ENCODE results near the gene RALBP1.

Gene RALBP1

GRCh38 chr18:9494778-9495331 is 19.5 kb downstream of the RALBP1 start:
- H3K4me1 ChIP-seq (ENCODE audit: control insufficient read depth, insufficient read depth, low read length): no peaks in the 10 kb centered on the region
- no peaks in the 10 kb centered on the region for H3K27me3 ChIP-seq (ENCODE audit: control insufficient read depth, insufficient read depth, low read length)
- H3K4me3 ChIP-seq (ENCODE audit: low read length): no peak overlapping the region
- no peak overlapping the region for H3K9ac ChIP-seq (ENCODE audit: low read length)
- H3K36me3 ChIP-seq (ENCODE audit: control insufficient read depth, insufficient read depth, low read length): no peaks in the 10 kb centered on the region
- H3K9me3 ChIP-seq (ENCODE audit: control insufficient read depth, low read length): no peaks in the 10 kb centered on the region

DNA sequence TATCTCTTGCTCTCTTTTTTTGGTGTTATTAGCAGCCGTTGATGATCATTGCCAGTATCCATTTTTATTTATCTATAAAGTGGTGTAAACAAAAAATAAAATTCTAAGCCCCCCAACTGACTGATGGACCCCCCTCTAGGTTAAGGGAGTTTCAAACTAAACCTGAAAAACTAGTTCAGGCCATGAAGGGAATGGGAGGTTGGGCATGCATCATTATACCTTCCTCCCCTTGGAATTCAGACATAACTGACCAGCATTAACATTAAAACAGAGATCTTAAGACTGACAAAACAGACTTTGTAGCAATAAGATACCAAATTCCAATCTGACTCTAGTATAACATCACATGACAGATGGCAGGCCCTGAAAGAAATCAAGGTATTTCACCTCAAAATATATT is 20.2 kb downstream of the RALBP1 start:
- H3K9me3 ChIP-seq (ENCODE audit: control insufficient read depth, low read length): no peaks in the 10 kb centered on the region
- no peaks in the 10 kb centered on the region for H3K36me3 ChIP-seq (ENCODE audit: control insufficient read depth, insufficient read depth, low read length)
- no peak overlapping the region for H3K4me3 ChIP-seq (ENCODE audit: low read length)
- H3K9ac ChIP-seq (ENCODE audit: low read length): no peak overlapping the region
- no peaks in the 10 kb centered on the region for H3K27me3 ChIP-seq (ENCODE audit: control insufficient read depth, insufficient read depth, low read length)
- no peaks in the 10 kb centered on the region for H3K4me1 ChIP-seq (ENCODE audit: control insufficient read depth, insufficient read depth, low read length)

DNA sequence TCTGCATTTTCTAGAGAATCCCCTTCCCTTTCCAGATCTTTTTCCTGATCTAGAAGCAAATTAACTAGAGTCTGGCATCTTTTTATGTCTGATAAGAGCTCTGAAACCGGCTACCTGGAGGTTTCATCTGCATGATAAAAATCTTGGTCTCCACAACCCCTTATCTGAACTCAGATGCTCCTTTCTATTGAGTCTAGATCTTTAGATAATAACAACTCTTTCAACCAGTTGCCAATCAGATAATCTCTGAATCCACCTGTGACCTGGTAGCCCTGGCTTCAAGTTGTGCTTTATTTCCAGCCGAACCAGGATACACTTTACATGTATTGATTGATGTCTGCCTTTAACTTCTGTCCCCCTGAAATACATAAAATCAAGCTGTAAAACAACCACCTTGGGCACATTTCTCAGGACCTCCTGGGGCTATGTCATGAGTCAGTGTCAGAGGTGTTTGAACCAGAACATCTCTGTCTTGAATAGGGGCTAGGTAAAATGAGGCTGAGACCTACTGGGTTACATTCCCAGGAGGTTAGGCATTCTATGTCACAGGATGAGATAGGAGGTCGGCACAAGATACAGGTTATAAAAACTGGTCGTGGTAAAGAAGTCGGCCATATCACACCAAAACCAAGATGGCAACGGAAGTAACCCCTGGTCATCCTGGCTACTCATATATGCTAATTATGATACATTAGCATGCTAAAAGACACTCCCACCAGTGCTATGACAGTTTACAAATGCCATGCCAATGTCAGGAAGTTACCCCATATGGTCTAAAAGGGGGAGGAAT is 20.8 kb downstream of the RALBP1 start:
- Histone ChIP-seq H3K4me3 (ENCODE audit: low read length) (no peak overlapping the region), H3K27me3 (ENCODE audit: control insufficient read depth, insufficient read depth, low read length) (no peaks in the 10 kb centered on the region), H3K9me3 (ENCODE audit: control insufficient read depth, low read length) (no peaks in the 10 kb centered on the region), H3K4me1 (ENCODE audit: control insufficient read depth, insufficient read depth, low read length) (no peaks in the 10 kb centered on the region), H3K9ac (ENCODE audit: low read length) (no peak overlapping the region), H3K36me3 (ENCODE audit: control insufficient read depth, insufficient read depth, low read length) (no peaks in the 10 kb centered on the region)

DNA sequence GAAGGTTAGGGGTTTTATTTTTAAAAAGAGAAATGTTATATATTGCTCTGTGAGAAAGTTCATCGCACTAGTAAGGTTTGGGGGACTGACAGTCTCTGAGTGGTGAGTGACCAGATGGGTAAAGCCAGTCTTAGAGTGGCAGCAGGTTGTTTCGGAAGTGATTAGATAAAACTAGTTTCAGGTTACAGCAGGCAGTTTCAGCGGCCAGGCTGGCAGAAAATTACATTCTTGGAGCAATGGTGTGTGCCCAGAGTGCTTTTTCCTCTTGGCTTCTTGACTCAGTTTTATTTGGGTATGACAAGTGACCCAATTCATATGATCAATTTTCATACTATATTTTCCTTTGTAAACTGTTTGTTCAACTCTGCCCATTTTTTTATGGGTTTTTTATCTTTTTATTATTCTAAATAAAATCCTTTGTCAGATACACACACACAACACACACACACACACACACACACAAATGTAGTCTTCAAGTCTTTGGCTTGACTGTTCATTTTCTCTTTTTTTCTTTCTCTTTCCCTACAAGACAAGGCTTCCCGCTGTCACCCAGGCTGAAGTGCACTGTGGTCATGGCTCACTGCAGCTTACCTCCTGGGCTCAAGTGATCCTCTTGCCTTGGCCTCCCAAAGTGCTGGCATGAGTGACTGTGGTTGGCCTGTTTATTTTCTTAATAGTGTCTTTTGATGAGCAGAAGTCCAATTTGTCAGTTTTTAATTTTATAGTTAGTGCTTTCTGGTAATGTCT is 30.9 kb downstream of the RALBP1 start:
- Histone ChIP-seq H3K4me3 (ENCODE audit: low read length) (no peak overlapping the region), H3K36me3 (ENCODE audit: control insufficient read depth, insufficient read depth, low read length) (no peaks in the 10 kb centered on the region), H3K9ac (ENCODE audit: low read length) (no peak overlapping the region), H3K4me1 (ENCODE audit: control insufficient read depth, insufficient read depth, low read length) (no peaks in the 10 kb centered on the region), H3K9me3 (ENCODE audit: control insufficient read depth, low read length) (no peaks in the 10 kb centered on the region), H3K27me3 (ENCODE audit: control insufficient read depth, insufficient read depth, low read length) (no peaks in the 10 kb centered on the region)

DNA sequence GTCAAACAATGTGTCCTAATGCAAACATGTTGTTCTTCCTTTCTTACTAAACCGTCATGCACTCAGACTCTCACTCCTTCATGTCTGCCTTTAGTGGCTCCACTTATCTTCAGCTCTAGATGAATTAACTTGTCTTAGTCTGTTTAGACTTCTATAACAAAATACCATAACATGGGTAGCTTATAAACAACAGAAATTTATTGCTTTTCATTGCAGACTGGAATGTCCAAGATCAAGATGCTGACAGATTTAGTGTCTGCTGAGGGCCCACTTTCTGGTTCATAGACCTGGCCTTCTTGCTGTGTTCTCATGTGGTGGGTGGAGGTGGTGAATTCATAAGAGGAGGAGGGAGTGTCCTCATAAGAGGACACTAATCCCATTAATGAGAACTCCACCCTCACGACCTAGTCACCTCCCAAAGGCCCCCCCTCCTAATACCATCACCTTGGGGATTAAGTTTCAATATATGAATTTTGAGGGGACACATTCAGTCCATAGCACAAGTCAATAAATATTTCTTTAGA is 32.3 kb downstream of the RALBP1 start:
- no peak overlapping the region for H3K4me3 ChIP-seq (ENCODE audit: low read length)
- no peak overlapping the region for H3K9ac ChIP-seq (ENCODE audit: low read length)
- no peaks in the 10 kb centered on the region for H3K27me3 ChIP-seq (ENCODE audit: control insufficient read depth, insufficient read depth, low read length)
- no peaks in the 10 kb centered on the region for H3K9me3 ChIP-seq (ENCODE audit: control insufficient read depth, low read length)
- H3K36me3 ChIP-seq (ENCODE audit: control insufficient read depth, insufficient read depth, low read length): no peaks in the 10 kb centered on the region
- no peaks in the 10 kb centered on the region for H3K4me1 ChIP-seq (ENCODE audit: control insufficient read depth, insufficient read depth, low read length)

GRCh38 chr18:9508446-9509025 is 33.2 kb downstream of the RALBP1 start:
- Histone ChIP-seq H3K36me3 (ENCODE audit: control insufficient read depth, insufficient read depth, low read length) (no peaks in the 10 kb centered on the region), H3K4me1 (ENCODE audit: control insufficient read depth, insufficient read depth, low read length) (no peaks in the 10 kb centered on the region), H3K9ac (ENCODE audit: low read length) (no peak overlapping the region), H3K27me3 (ENCODE audit: control insufficient read depth, insufficient read depth, low read length) (no peaks in the 10 kb centered on the region), H3K4me3 (ENCODE audit: low read length) (no peak overlapping the region), H3K9me3 (ENCODE audit: control insufficient read depth, low read length) (no peaks in the 10 kb centered on the region)

- Histone ChIP-seq H3K4me1 (ENCODE audit: control insufficient read depth, insufficient read depth, low read length) (no peaks in the 10 kb centered on the region), H3K4me3 (ENCODE audit: low read length) (no peak overlapping the region), H3K27me3 (ENCODE audit: control insufficient read depth, insufficient read depth, low read length) (no peaks in the 10 kb centered on the region), H3K9me3 (ENCODE audit: control insufficient read depth, low read length) (no peaks in the 10 kb centered on the region), H3K36me3 (ENCODE audit: control insufficient read depth, insufficient read depth, low read length) (no peaks in the 10 kb centered on the region), H3K9ac (ENCODE audit: low read length) (no peak overlapping the region)
Measured at GRCh38 chr18:9513971-9514512, 38.7 kb downstream of the RALBP1 start.

GRCh38 chr18:9516437-9517064 is 41.2 kb downstream of the RALBP1 start:
- Histone ChIP-seq H3K4me1 (ENCODE audit: control insufficient read depth, insufficient read depth, low read length) (peaks cover 1% of the 10 kb centered on the region), H3K27me3 (ENCODE audit: control insufficient read depth, insufficient read depth, low read length) (no peaks in the 10 kb centered on the region), H3K36me3 (ENCODE audit: control insufficient read depth, insufficient read depth, low read length) (no peaks in the 10 kb centered on the region), H3K9me3 (ENCODE audit: control insufficient read depth, low read length) (no peaks in the 10 kb centered on the region), H3K4me3 (ENCODE audit: low read length) (no peak overlapping the region), H3K9ac (ENCODE audit: low read length) (no peak overlapping the region)

GRCh38 chr18:9517869-9518268 is 42.6 kb downstream of the RALBP1 start:
- H3K36me3 ChIP-seq (ENCODE audit: control insufficient read depth, insufficient read depth, low read length): no peaks in the 10 kb centered on the region
- H3K9ac ChIP-seq (ENCODE audit: low read length): no peak overlapping the region
- H3K9me3 ChIP-seq (ENCODE audit: control insufficient read depth, low read length): no peaks in the 10 kb centered on the region
- H3K27me3 ChIP-seq (ENCODE audit: control insufficient read depth, insufficient read depth, low read length): no peaks in the 10 kb centered on the region
- no peak overlapping the region for H3K4me3 ChIP-seq (ENCODE audit: low read length)
- H3K4me1 ChIP-seq (ENCODE audit: control insufficient read depth, insufficient read depth, low read length): peaks cover 5% of the 10 kb centered on the region

DNA sequence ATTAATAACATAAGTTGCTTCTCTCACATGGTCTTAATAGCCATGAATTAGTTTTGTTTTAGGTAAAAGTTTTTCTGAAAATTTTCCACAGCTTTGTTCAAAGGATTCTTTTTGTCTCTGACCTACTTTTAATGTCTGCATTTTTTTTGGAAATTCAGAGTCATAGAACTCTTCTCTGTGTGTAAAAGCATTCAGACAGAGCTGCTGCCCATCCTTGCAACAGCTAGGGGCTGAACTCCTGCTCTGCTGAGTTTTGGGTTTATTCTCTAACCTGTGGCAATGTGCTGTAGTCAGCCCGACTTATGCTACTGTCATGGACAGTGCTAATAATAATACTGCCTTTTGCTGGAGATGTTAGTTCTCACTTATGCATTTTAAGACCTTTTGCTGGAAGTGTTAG is 44.1 kb downstream of the RALBP1 start:
- no peak overlapping the region for H3K4me3 ChIP-seq (ENCODE audit: low read length)
- H3K27me3 ChIP-seq (ENCODE audit: control insufficient read depth, insufficient read depth, low read length): no peaks in the 10 kb centered on the region
- H3K4me1 ChIP-seq (ENCODE audit: control insufficient read depth, insufficient read depth, low read length): peaks cover 5% of the 10 kb centered on the region
- no peaks in the 10 kb centered on the region for H3K36me3 ChIP-seq (ENCODE audit: control insufficient read depth, insufficient read depth, low read length)
- H3K9ac ChIP-seq (ENCODE audit: low read length): no peak overlapping the region
- no peaks in the 10 kb centered on the region for H3K9me3 ChIP-seq (ENCODE audit: control insufficient read depth, low read length)

- no peak overlapping the region for H3K9ac ChIP-seq (ENCODE audit: low read length)
- H3K9me3 ChIP-seq (ENCODE audit: control insufficient read depth, low read length): no peaks in the 10 kb centered on the region
- no peaks in the 10 kb centered on the region for H3K36me3 ChIP-seq (ENCODE audit: control insufficient read depth, insufficient read depth, low read length)
- H3K27me3 ChIP-seq (ENCODE audit: control insufficient read depth, insufficient read depth, low read length): no peaks in the 10 kb centered on the region
- H3K4me3 ChIP-seq (ENCODE audit: low read length): no peak overlapping the region
- H3K4me1 ChIP-seq (ENCODE audit: control insufficient read depth, insufficient read depth, low read length): peaks cover 5% of the 10 kb centered on the region
Measured at GRCh38 chr18:9520666-9521065, 45.4 kb downstream of the RALBP1 start.
